Fibroblast of mammary gland (primary cell): ENCODE measurements around the gene FOXN3.

Experiments
- DNase-seq: peaks from one replicate; pipeline ENCODE4 v3.0.0-alpha.2; 2010; ENCODE audit warnings: low read depth
- H3K4me3 ChIP-seq: 2 replicates; pipeline ENCODE4 v1.5.1; 2011; ENCODE audit warnings: low read depth, mild to moderate bottlenecking, low read length, moderate library complexity; ENCODE audit not compliant: control insufficient read depth
- TF ChIP-seq, protein P1 (sequence below): conservative IDR thresholded peaks from 2 replicates; pipeline ENCODE4 v1.5.1; 2011; ENCODE audit warnings: low read depth, low read length, inconsistent platforms; ENCODE audit not compliant: control insufficient read depth, insufficient read depth

FOXN3 gene

DNA sequence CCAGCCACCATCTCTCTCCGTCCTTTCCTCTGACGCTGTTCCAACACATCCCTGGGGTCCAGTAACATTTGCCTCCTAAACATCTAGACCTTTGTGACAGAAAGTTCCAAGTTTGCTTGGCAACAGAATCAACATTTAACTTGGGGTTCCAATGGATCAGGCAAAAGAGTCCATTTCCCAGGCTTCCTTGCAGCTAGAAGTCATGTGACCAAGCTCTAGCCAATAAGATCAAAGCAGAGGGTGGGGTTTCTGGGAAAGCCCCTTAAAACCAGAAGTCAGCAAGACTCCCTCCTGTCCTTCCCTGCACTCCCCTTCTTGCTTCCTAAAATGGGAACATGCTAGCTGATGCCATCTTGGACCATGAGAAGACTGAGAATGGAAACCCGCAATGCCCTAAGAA, 14.7 kb downstream of the FOXN3 start:
- TF ChIP-seq, protein P1, sequence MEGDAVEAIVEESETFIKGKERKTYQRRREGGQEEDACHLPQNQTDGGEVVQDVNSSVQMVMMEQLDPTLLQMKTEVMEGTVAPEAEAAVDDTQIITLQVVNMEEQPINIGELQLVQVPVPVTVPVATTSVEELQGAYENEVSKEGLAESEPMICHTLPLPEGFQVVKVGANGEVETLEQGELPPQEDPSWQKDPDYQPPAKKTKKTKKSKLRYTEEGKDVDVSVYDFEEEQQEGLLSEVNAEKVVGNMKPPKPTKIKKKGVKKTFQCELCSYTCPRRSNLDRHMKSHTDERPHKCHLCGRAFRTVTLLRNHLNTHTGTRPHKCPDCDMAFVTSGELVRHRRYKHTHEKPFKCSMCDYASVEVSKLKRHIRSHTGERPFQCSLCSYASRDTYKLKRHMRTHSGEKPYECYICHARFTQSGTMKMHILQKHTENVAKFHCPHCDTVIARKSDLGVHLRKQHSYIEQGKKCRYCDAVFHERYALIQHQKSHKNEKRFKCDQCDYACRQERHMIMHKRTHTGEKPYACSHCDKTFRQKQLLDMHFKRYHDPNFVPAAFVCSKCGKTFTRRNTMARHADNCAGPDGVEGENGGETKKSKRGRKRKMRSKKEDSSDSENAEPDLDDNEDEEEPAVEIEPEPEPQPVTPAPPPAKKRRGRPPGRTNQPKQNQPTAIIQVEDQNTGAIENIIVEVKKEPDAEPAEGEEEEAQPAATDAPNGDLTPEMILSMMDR, result no peak
- no peak for DNase-seq

DNA sequence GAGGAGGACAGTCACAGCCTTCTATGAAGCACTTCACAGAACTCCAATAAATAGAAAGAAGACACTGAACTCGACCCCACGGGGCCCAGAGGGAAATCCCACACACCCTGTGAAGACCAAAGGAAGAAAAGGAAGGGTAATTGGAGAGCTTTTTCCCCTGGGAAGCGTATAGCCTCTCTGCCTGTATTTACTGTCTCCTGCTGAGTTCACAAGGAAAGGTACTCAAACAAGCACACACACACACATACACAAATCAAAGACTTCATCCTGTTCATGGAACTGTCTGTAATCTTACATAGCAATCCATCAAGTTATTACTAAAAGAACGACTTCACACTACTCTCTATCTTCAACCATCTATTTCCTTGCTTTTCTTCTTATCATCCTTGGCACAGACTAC, 15.3 kb downstream of the FOXN3 start:
- TF ChIP-seq, protein P1, result no peak
- no peak for DNase-seq
- no peak overlapping the region for H3K4me3 ChIP-seq

More for the DNA sequence above, 14.7 kb downstream of the FOXN3 start:
- H3K4me3 ChIP-seq, result no peak overlapping the region

DNA sequence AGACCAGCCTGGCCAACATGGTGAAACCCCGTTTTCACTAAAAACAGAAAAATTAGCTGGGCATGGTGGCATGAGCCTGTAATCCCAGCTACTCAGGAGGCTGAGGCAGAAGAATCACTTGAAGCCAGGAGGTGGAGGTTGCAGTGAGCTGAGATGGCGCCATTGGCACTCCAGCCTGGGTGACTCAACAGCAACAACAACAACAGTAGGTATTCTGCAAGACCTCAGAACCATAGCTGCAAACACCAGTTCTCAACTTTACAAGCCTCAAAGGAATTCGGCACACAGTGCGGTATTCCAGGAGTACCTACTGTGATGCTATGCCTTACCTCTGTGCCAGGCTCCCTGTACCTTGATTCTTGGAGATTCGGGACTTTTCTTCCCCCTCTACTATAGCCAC, 15.8 kb downstream of the FOXN3 start:
- DNase-seq, result no peak
- H3K4me3 ChIP-seq, result no peak overlapping the region
- TF ChIP-seq, protein P1, result no peak

DNA sequence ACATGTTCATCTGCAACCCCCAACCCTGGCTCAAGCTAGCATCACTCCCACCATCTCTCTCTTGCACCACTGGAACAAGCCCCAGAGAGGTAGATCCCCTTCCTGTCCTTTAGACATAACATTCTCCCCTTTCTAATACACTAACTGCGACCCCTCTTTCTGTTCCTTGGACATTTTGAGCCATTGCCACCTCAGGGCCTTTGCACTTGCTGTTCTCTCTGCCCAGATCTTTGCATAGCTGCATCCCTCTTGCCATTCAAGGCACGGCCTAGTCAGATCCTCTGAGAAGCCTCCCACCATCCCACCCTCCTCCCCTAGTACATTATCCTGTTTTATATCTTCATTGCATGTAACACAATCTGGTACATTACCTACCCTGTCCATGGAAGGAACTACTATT, 16.5 kb downstream of the FOXN3 start:
- TF ChIP-seq, protein P1, result no peak
- no peak overlapping the region for H3K4me3 ChIP-seq
- no peak for DNase-seq

DNA sequence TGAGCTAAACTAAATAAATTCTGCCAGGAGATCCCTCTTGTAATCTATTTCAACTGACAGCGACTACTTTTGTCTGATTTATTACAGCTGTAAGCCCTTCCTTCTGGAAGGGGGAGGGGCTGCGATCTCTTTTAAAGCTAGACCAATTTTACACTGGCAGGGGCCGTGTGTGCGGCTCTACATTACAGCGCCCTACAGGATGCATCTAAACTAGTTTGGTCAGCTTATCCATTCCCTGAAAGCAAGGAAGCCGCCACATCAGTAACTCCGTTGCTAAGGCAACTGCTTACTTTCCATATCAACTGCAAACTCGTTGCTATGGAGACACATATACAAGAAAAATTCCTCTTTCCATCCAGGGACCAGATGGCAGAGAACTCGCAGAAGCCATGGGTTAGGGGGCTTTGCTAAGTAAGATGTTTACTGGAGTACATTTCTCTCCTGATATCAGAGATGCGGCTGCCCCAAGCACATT, 17.4 kb downstream of the FOXN3 start:
- peak; percentile 60 for DNase-seq
- H3K4me3 ChIP-seq, result no peak overlapping the region
- TF ChIP-seq, protein P1, result no peak

DNA sequence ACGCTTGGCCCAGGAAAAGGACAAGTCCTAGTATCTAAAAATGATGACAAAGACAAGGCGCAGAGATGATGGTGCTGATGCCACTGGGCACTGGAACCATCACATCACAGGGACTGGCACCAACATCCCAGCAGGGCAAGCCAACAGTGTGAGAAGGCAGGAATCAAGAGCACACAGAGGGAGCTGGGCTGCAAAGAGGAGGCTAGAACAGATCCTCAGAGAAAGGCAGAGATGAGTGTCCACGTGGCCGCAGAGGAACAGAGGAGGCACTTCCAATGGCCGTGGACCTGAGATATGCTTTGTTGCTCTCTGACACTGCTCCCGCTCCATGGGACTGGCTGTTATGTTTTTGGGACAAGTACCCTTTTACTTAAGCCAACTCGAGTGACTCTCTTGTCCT, 17.9 kb downstream of the FOXN3 start:
- TF ChIP-seq, protein P1, result no peak

DNA sequence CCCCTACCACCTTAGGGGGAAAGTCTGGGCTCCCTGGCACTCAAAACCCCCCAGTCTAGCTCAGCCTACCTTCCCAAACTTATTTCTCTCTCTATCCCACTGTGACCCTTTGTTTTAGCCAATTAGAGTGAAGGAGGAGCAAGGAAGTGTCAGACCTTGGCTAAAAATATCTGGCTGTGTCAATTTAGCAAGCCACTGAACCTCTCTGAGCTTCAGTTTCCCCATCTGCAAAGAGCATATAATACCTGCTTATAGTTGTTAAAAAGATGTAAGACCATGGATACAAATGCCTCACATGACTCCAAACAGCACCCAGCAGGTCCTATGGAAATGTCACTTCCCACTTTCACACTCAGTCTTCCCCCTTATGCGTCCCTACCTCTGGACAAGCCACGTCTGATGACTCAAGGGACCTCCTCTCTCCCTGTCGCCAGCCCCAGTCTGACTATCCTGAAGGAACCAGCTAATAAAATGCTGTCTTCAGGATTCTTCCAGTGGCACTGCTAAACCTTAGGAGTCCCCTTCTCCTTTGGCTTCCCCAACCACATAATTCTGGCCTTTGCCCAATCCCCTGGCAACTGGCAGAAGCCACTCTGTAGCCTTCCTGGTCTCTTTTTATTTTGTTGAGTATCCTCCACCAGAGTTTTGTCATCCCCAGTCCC, 19.3 kb downstream of the FOXN3 start:
- no peak overlapping the region for H3K4me3 ChIP-seq
- TF ChIP-seq, protein P1, result no peak
- DNase-seq, result no peak

More for the DNA sequence above, 17.9 kb downstream of the FOXN3 start:
- no peak for DNase-seq
- no peak overlapping the region for H3K4me3 ChIP-seq
